Panc1 (cell line): ENCODE measurements around the gene NOS3.

Experiments
- CTCF ChIP-seq: fragments of 450-650 bp; IDR thresholded peaks from 2 replicates; pipeline ENCODE4 v1.5.1; 2017; ENCODE audit warnings: mild to moderate bottlenecking
- POLR2AphosphoS5 ChIP-seq: IDR thresholded peaks from 2 replicates; pipeline ENCODE4 v1.6.1; 2012; ENCODE audit warnings: mild to moderate bottlenecking, low read depth, low read length, moderate library complexity
- REST ChIP-seq, 2 experiments: IDR thresholded peaks; 2 replicates each; pipeline ENCODE4 v1.6.1; 2011 to 2012; ENCODE audit warnings: low read depth in 2 of 2, control low read depth in 1 of 2, low read length in 1 of 2, mild to moderate bottlenecking in 1 of 2, moderate library complexity in 1 of 2; ENCODE audit not compliant: insufficient read depth in 1 of 2

GRCh38 chr7:150996376-150997074 lies 5.7 kb downstream of the NOS3 start:
- no peak for TF ChIP-seq CTCF
- TF ChIP-seq REST (IDR thresholded peaks at IDR 0.05; ENCODE audit: insufficient read depth in 1 of 2, low read depth in 2 of 2, low read length in 1 of 2), result no peak
- TF ChIP-seq POLR2AphosphoS5, result no peak
